H1 (cell line): Measurements from ENCODE around the gene CD3D. TPM values are rescaled to one million over a fixed set of nuclear protein-coding genes. Genes with fewer than 3 reads are reported as not detected.

Experiments used
- CTCF ChIA-PET: fragments of 300-600 bp; sonication (Branson Sonifier 250); formaldehyde crosslinking; loops from one replicate; lab custom pipeline; 2021; ENCODE audit not compliant: partially characterized antibody; lab: Charles Lee
- POLR2A ChIA-PET: fragments of 300-600 bp; sonication (Branson Sonifier 250); formaldehyde crosslinking; loops from one replicate; lab custom pipeline; 2021; ENCODE audit warnings: inconsistent platforms; ENCODE audit not compliant: partially characterized antibody; lab: Charles Lee
- DNase-seq, 2 experiments: peaks; one replicate each; pipeline versions ENCODE4 v3.0.0 to v3.0.0-alpha.2; 2010 to 2022; ENCODE audit warnings: low spot score in 2 of 2, low read depth in 1 of 2, mixed read lengths in 1 of 2
- FAIRE-seq: peaks from 2 replicates; lab custom pipeline; 2011; peaks lifted over from hg19 to GRCh38; lab: Jason Lieb, UNC
- H2AFZ ChIP-seq: 2 replicates; pipeline ENCODE4 v1.8.1; 2012; ENCODE audit warnings: low read length, inconsistent platforms
- H2AK5ac ChIP-seq: 2 replicates; pipeline ENCODE4 v1.6.1; 2013; ENCODE audit warnings: low read depth, low read length
- H2BK120ac ChIP-seq: replicated peaks from 2 replicates; pipeline ENCODE3; 2013; ENCODE audit warnings: low read depth, low read length, inconsistent platforms
- H2BK12ac ChIP-seq: 2 replicates; pipeline ENCODE4 v1.6.1; 2013; ENCODE audit warnings: low read depth, low read length
- H2BK15ac ChIP-seq: 2 replicates; pipeline ENCODE4 v1.6.1; 2013; ENCODE audit warnings: low read length
- H2BK20ac ChIP-seq: 2 replicates; pipeline ENCODE4 v1.6.1; 2013; ENCODE audit warnings: low read length
- H2BK5ac ChIP-seq: 2 replicates; pipeline ENCODE4 v1.6.1; 2013; ENCODE audit warnings: low read depth, low read length
- H3K14ac ChIP-seq: 2 replicates; pipeline ENCODE4 v1.6.1; 2013; ENCODE audit warnings: inconsistent platforms; ENCODE audit not compliant: insufficient read length
- H3K18ac ChIP-seq: 2 replicates; pipeline ENCODE4 v1.6.1; 2013; ENCODE audit warnings: low read length; ENCODE audit errors: extremely low read depth
- H3K23ac ChIP-seq: 2 replicates; pipeline ENCODE4 v1.6.1; 2013; ENCODE audit warnings: inconsistent platforms; ENCODE audit not compliant: insufficient read length
- H3K23me2 ChIP-seq: 2 replicates; pipeline ENCODE4 v1.6.1; 2013; ENCODE audit warnings: low read depth, low read length
- H3K27ac ChIP-seq: 2 replicates; pipeline ENCODE4 v1.6.1; 2011; ENCODE audit warnings: low read depth, low read length, inconsistent platforms
- H3K27me3 ChIP-seq, 4 experiments: replicated peaks in 1 of 4; 1 replicate in 1 of 4; 2 replicates in 3 of 4; pipeline versions ENCODE4 v1.6.1 to v1.8.1; 2011 to 2013; ENCODE audit warnings: low read length in 3 of 4, mild to moderate bottlenecking in 3 of 4, inconsistent platforms in 2 of 4, mixed read lengths in 2 of 4, moderate library complexity in 1 of 4; ENCODE audit not compliant: control insufficient read depth in 3 of 4, insufficient read depth in 3 of 4; ENCODE audit errors: extremely low read depth in 1 of 4
- H3K36me3 ChIP-seq, 4 experiments: 2 replicates each; pipeline versions ENCODE4 v1.6.1 to v1.8.1; 2011 to 2013; ENCODE audit warnings: mild to moderate bottlenecking in 4 of 4, low read length in 3 of 4, moderate library complexity in 2 of 4, control low read depth in 1 of 4, inconsistent platforms in 1 of 4; ENCODE audit not compliant: insufficient read depth in 4 of 4, control insufficient read depth in 2 of 4
- H3K4ac ChIP-seq: replicated peaks from 2 replicates; pipeline ENCODE3; 2013; ENCODE audit warnings: low read length, low read depth, mixed read lengths, inconsistent platforms; ENCODE audit not compliant: insufficient read length
- H3K4me1 ChIP-seq, 4 experiments: replicated peaks in 1 of 4; 1 replicate in 1 of 4; 2 replicates in 3 of 4; pipeline versions ENCODE4 v1.6.1 to v1.8.1; 2011 to 2013; ENCODE audit warnings: low read length in 3 of 4, inconsistent platforms in 2 of 4, mixed read lengths in 1 of 4; ENCODE audit not compliant: insufficient read depth in 4 of 4, control insufficient read depth in 3 of 4
- H3K4me2 ChIP-seq, 2 experiments: 2 replicates each; pipeline versions ENCODE4 v1.6.1 to v1.8.1; 2011 to 2013; ENCODE audit warnings: low read depth in 2 of 2, low read length in 2 of 2, control low read depth in 1 of 2, inconsistent platforms in 1 of 2, mild to moderate bottlenecking in 1 of 2; ENCODE audit not compliant: insufficient read depth in 1 of 2
- H3K4me3 ChIP-seq, 4 experiments: fragments of 200-600, 300-600 bp in 1 of 4; sonication (generic), shearing (Covaris generic), sonication (Bioruptor Twin) in 1 of 4; 2 replicates each; pipeline versions ENCODE4 v1.5.1 to v1.8.1; 2011 to 2016; ENCODE audit warnings: low read length in 4 of 4, low read depth in 3 of 4, control low read depth in 2 of 4, inconsistent platforms in 2 of 4, mild to moderate bottlenecking in 2 of 4, mixed read lengths in 1 of 4, moderate library complexity in 1 of 4; ENCODE audit not compliant: insufficient read depth in 2 of 4; ENCODE audit errors: extremely low read depth in 1 of 4
- H3K56ac ChIP-seq: replicated peaks from 2 replicates; pipeline ENCODE3; 2013; ENCODE audit warnings: low read depth, mild to moderate bottlenecking, mixed read lengths, low read length, inconsistent platforms; ENCODE audit not compliant: insufficient read length
- H3K79me1 ChIP-seq: 2 replicates; pipeline ENCODE4 v1.6.1; 2013; ENCODE audit warnings: low read depth, low read length, control low read depth
- H3K79me2 ChIP-seq, 2 experiments: 2 replicates each; pipeline versions ENCODE4 v1.6.1 to v1.8.1; 2012 to 2013; ENCODE audit warnings: low read length in 2 of 2, mild to moderate bottlenecking in 2 of 2, inconsistent platforms in 1 of 2; ENCODE audit not compliant: insufficient read depth in 2 of 2, control insufficient read depth in 1 of 2
- H3K9ac ChIP-seq, 4 experiments: replicated peaks in 1 of 4; 1 replicate in 1 of 4; 2 replicates in 3 of 4; pipeline versions ENCODE4 v1.6.1 to v1.8.1; 2011 to 2013; ENCODE audit warnings: low read depth in 3 of 4, low read length in 3 of 4, control low read depth in 2 of 4, mild to moderate bottlenecking in 2 of 4, moderate library complexity in 2 of 4, inconsistent platforms in 1 of 4; ENCODE audit errors: extremely low read depth in 1 of 4
- H3K9me3 ChIP-seq, 2 experiments: 2 replicates each; pipeline versions ENCODE4 v1.6.1 to v1.8.1; 2012 to 2013; ENCODE audit warnings: mild to moderate bottlenecking in 2 of 2, moderate library complexity in 2 of 2, control low read depth in 1 of 2, inconsistent platforms in 1 of 2, low read depth in 1 of 2, low read length in 1 of 2, mixed read lengths in 1 of 2; ENCODE audit not compliant: insufficient read depth in 2 of 2
- H4K20me1 ChIP-seq, 2 experiments: replicated peaks in 1 of 2; 2 replicates each; pipeline versions ENCODE3 to v1.8.1; 2011 to 2013; ENCODE audit warnings: inconsistent platforms in 2 of 2, low read length in 2 of 2, mild to moderate bottlenecking in 1 of 2; ENCODE audit not compliant: insufficient read depth in 2 of 2, control insufficient read depth in 1 of 2
- H4K5ac ChIP-seq: 2 replicates; pipeline ENCODE4 v1.6.1; 2013; ENCODE audit warnings: low read length, low read depth, mixed read lengths, inconsistent platforms; ENCODE audit not compliant: insufficient read length
- H4K8ac ChIP-seq: 2 replicates; pipeline ENCODE4 v1.8.0; 2013; ENCODE audit warnings: mild to moderate bottlenecking, moderate library complexity, low read length, inconsistent platforms; ENCODE audit not compliant: insufficient read depth; ENCODE audit errors: extremely low read depth
- H4K91ac ChIP-seq: replicated peaks from 2 replicates; pipeline ENCODE3; 2013; ENCODE audit warnings: low read length, mixed read lengths, inconsistent platforms; ENCODE audit not compliant: insufficient read length
- ASH2L ChIP-seq: fragments of 200-600, 300-600 bp; sonication (generic); IDR thresholded peaks from one replicate; pipeline ENCODE4 v1.7.1; 2017; ENCODE audit warnings: low read length
- CBX5 ChIP-seq: fragments of 300-800, 300-1000 bp; sonication (generic); IDR thresholded peaks from 2 replicates; pipeline ENCODE4 v1.7.1; 2016; ENCODE audit warnings: antibody characterized with exemption, low read length, low read depth
- CEBPB ChIP-seq: IDR thresholded peaks from 2 replicates; pipeline ENCODE4 v1.6.1; 2012; ENCODE audit warnings: low read depth, low read length
- CHD1 ChIP-seq: IDR thresholded peaks from 2 replicates; pipeline ENCODE4 v1.6.1; 2012; ENCODE audit warnings: low read depth, low read length, improper control_type of control experiment
- CTBP2 ChIP-seq: IDR thresholded peaks from 2 replicates; pipeline ENCODE4 v1.7.0; 2011; ENCODE audit warnings: borderline replicate concordance, mild to moderate bottlenecking, moderate library complexity, mixed read lengths, low read length; ENCODE audit not compliant: insufficient read depth, insufficient read length
- EZH2 ChIP-seq: fragments of 200-600 bp; sonication (generic); IDR thresholded peaks from 2 replicates; pipeline ENCODE4 v1.7.1; 2012; ENCODE audit warnings: low read depth, mild to moderate bottlenecking, moderate library complexity, low read length, inconsistent platforms; ENCODE audit not compliant: severe bottlenecking
- GTF2F1 ChIP-seq: IDR thresholded peaks from 2 replicates; pipeline ENCODE4 v1.6.1; 2012; ENCODE audit warnings: low read depth, low read length, improper control_type of control experiment, borderline replicate concordance
- HDAC6 ChIP-seq: IDR thresholded peaks from one replicate; pipeline ENCODE4 v1.7.1; 2012; ENCODE audit warnings: low read depth, mild to moderate bottlenecking, inconsistent platforms, low read length, moderate library complexity
- JUND ChIP-seq: IDR thresholded peaks from 2 replicates; pipeline ENCODE4 v1.6.1; 2011; ENCODE audit warnings: mild to moderate bottlenecking, improper control_type of control experiment, low read length
- MAFK ChIP-seq: IDR thresholded peaks from 2 replicates; pipeline ENCODE4 v1.6.1; 2012; ENCODE audit warnings: low read depth, mild to moderate bottlenecking, improper control_type of control experiment, low read length
- POLR2A ChIP-seq, 2 experiments: IDR thresholded peaks; 1 replicate in 1 of 2; 2 replicates in 1 of 2; pipeline ENCODE4 v1.6.1; 2011; ENCODE audit warnings: low read depth in 2 of 2, low read length in 2 of 2, mild to moderate bottlenecking in 2 of 2; ENCODE audit errors: control extremely low read depth in 1 of 2
- RFX5 ChIP-seq: IDR thresholded peaks from 2 replicates; pipeline ENCODE4 v1.6.1; 2011; ENCODE audit warnings: low read depth, low read length, improper control_type of control experiment, borderline replicate concordance
- TAF1 ChIP-seq: IDR thresholded peaks from 2 replicates; pipeline ENCODE4 v1.6.1; 2011; ENCODE audit warnings: mild to moderate bottlenecking, low read depth, low read length
- TEAD4 ChIP-seq: IDR thresholded peaks from 2 replicates; pipeline ENCODE4 v1.6.1; 2012; ENCODE audit warnings: low read depth, low read length, inconsistent platforms, mixed read lengths
- WGBS, 2 experiments: shearing (Covaris generic) in 1 of 2; methylation state at CpG; one replicate each; pipeline versions ENCODE4 v1.1.6 to v1.1.7; 2013 to 2015; ENCODE audit warnings: low lambda C conversion rate in 2 of 2, mixed read lengths in 2 of 2, inconsistent platforms in 1 of 2, low coverage in 1 of 2, missing lambda C conversion rate in 1 of 2; ENCODE audit not compliant: insufficient replicate concordance in 2 of 2, insufficient coverage in 1 of 2, insufficient read length in 1 of 2; ENCODE audit errors: extremely low coverage in 1 of 2, missing lambda C conversion rate in 1 of 2; 5-methylcytosine and 5-hydroxymethylcytosine counted together
- polyA plus RNA-seq, 7 experiments: library from polyadenylated mRNA; depleted of rRNA in 3 of 7; stranded (reverse) in 5 of 7; unstranded in 2 of 7; fragments of >200 nt in 5 of 7; fragments of 200-250 nt in 2 of 7; gene quantifications; 1 replicate in 5 of 7; 2 replicates in 1 of 7; 4 replicates in 1 of 7; pipeline versions ENCODE4 v1.2.1 to v1.2.3, GENCODE V29; 2011 to 2013; ENCODE audit warnings: missing spikeins in 2 of 7, mixed read lengths in 2 of 7
- total RNA-seq: library from RNA; stranded (reverse); fragmentation: NEBNext Ultra II Directional; extraction: Animal tissue kit (Norgen Biotek cat#: 25700); gene quantifications from 2 replicates; pipeline ENCODE4 v1.2.1, GENCODE V29; 2021

Gene CD3D
- total and polyA plus RNA-seq, 2 of the 8 experiments (the other 6 are each of a cell fraction or from before 2014, with no cell fraction given) = not detected

DNA sequence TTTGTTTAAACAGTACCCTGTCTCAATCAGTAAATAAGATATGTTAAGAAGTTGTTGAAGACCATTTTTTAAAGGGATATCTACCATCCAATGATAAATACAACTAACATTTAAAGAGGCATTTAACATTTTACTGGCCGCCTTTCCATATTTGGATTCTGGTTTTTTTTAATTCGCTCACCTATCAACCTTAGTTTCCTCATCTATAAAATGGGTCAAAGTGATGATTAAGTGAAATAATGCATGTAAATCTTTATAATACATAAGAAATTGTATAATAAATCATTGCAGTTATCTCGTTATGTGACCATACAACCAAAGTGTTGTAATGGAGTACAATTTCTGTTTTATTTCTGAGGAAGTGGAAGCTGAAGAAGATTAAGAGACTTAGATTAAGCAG is 41.2 kb upstream of the CD3D start:
- no peaks in the 10 kb centered on the region for H3K27me3 ChIP-seq
- FAIRE-seq (no peak), DNase-seq (no peak)
- H2BK12ac ChIP-seq = no peak overlapping the region
- no peak overlapping the region for H3K4ac ChIP-seq
- no peak overlapping the region for H4K8ac ChIP-seq
- CTCF ChIA-PET = interaction anchor here (1.2 kb wide), 1 partner anchor 8 kb away, joined by 4 read pairs; no protein-coding TSS in a partner anchor
- no peak overlapping the region for H3K4me2 ChIP-seq
- WGBS, 2 experiments = 93% methylated on average over 3 of the region's 3 CpGs; no CpG with 5 or more reads in 1 of the 2 experiments
- H2BK5ac ChIP-seq = no peak overlapping the region
- H2AFZ ChIP-seq = no peak overlapping the region
- H3K56ac ChIP-seq = no peak overlapping the region
- peaks cover 4 to 85% (median 51%) of the 10 kb centered on the region in 4 experiments for H3K36me3 ChIP-seq
- no peak overlapping the region for H3K23ac ChIP-seq
- H2BK15ac ChIP-seq = no peak overlapping the region
- H3K18ac ChIP-seq = no peak overlapping the region
- H2BK20ac ChIP-seq = no peak overlapping the region
- no peak overlapping the region for H2AK5ac ChIP-seq
- no peak overlapping the region for H3K27ac ChIP-seq
- H3K4me1 ChIP-seq = no peaks in the 10 kb centered on the region
- no peak overlapping the region for H4K5ac ChIP-seq
- no peaks in the 10 kb centered on the region for H3K79me2 ChIP-seq
- H4K20me1 ChIP-seq = no peaks in the 10 kb centered on the region
- H3K9ac ChIP-seq = no peak overlapping the region
- no peak overlapping the region for H3K4me3 ChIP-seq
- H3K79me1 ChIP-seq = no peaks in the 10 kb centered on the region
- no peak overlapping the region for H2BK120ac ChIP-seq
- H3K14ac ChIP-seq = no peak overlapping the region
- H3K9me3 ChIP-seq = no peaks in the 10 kb centered on the region
- no peak overlapping the region for H4K91ac ChIP-seq
- no peaks in the 10 kb centered on the region for H3K23me2 ChIP-seq
- POLR2A ChIA-PET = no interaction called here
- TF ChIP-seq EZH2 = no peak
- no peak for TF ChIP-seq TEAD4
- no peak for TF ChIP-seq CHD1
- TF ChIP-seq CTBP2 = no peak
- no peak for TF ChIP-seq ASH2L
- no peak for TF ChIP-seq CEBPB
- no peak for TF ChIP-seq MAFK
- TF ChIP-seq JUND = no peak
- TF ChIP-seq RFX5 = no peak
- TF ChIP-seq POLR2A (IDR thresholded peaks at IDR 0.05; ENCODE audit: control extremely low read depth in 1 of 2, low read depth in 2 of 2, low read length in 2 of 2) = no peak
- TF ChIP-seq TAF1 = no peak
- no peak for TF ChIP-seq HDAC6
- TF ChIP-seq GTF2F1 = no peak
- TF ChIP-seq CBX5 = no peak
